Measurements from ENCODE around the gene CIT.
"Not testable (repeated sequence)": the region's sequence is repeated elsewhere in the genome, so short reads cannot be mapped to it uniquely, and the experiment has no call there.

The CIT gene

DNA sequence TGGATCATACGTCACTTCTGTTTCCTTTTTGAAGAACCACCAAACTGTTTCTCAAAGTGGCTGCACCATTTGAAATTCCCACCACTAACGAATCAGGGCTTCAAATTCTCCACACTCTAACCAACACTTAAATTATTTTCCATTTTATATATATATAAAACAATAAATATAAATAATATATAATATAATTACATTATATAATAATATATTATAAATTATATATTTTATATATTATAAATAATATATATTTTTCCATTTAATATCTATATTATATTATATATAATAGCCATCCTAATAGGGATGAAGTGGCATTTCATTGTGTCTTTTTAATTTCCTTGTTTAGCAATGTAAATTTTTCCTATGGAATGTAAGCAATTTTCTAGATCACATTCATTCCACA is 24.6 kb upstream of the CIT start:
- H3K9me3 ChIP-seq (ENCODE audit: control insufficient read depth, insufficient read depth, low read length): no peaks in the 10 kb centered on the region
- H3K4me3 ChIP-seq (ENCODE audit: low read length): no peak overlapping the region
- DNase-seq (ENCODE audit: low read depth, low spot score): no peak
- H3K4me1 ChIP-seq (ENCODE audit: control insufficient read depth, insufficient read depth, low read length): no peaks in the 10 kb centered on the region
- 100% methylated on average over 1 of the region's 2 CpGs for WGBS (ENCODE audit: insufficient coverage, insufficient read length)
- no peak overlapping the region for H3K27ac ChIP-seq (ENCODE audit: low read length)
- H3K36me3 ChIP-seq (ENCODE audit: control insufficient read depth, insufficient read depth, low read length): no peaks in the 10 kb centered on the region
- H3K27me3 ChIP-seq (ENCODE audit: control insufficient read depth, insufficient read depth, low read length): no peaks in the 10 kb centered on the region

- no peaks in the 10 kb centered on the region for H3K9me3 ChIP-seq (ENCODE audit: control insufficient read depth, insufficient read depth, low read length)
- no peaks in the 10 kb centered on the region for H3K27me3 ChIP-seq (ENCODE audit: control insufficient read depth, insufficient read depth, low read length)
- DNase-seq (ENCODE audit: low read depth, low spot score): no peak
- no CpG with 5 or more reads among the region's 1 CpG for WGBS (ENCODE audit: insufficient coverage, insufficient read length)
- no peaks in the 10 kb centered on the region for H3K36me3 ChIP-seq (ENCODE audit: control insufficient read depth, insufficient read depth, low read length)
- no peaks in the 10 kb centered on the region for H3K4me1 ChIP-seq (ENCODE audit: control insufficient read depth, insufficient read depth, low read length)
- H3K4me3 ChIP-seq (ENCODE audit: low read length): no peak overlapping the region
- H3K27ac ChIP-seq (ENCODE audit: low read length): no peak overlapping the region
Measured at GRCh38 chr12:119894916-119895315, 17.8 kb upstream of the CIT start.

GRCh38 chr12:119892611-119893010 is 15.5 kb upstream of the CIT start:
- not testable (repeated sequence) for H3K27ac ChIP-seq (ENCODE audit: low read length); H3K9me3 ChIP-seq (ENCODE audit: control insufficient read depth, insufficient read depth, low read length); H3K36me3 ChIP-seq (ENCODE audit: control insufficient read depth, insufficient read depth, low read length); H3K4me3 ChIP-seq (ENCODE audit: low read length); H3K4me1 ChIP-seq (ENCODE audit: control insufficient read depth, insufficient read depth, low read length); DNase-seq (ENCODE audit: low read depth, low spot score); H3K27me3 ChIP-seq (ENCODE audit: control insufficient read depth, insufficient read depth, low read length)
- no CpG with 5 or more reads among the region's 1 CpG for WGBS (ENCODE audit: insufficient coverage, insufficient read length)

GRCh38 chr12:119885549-119885948 is 8.4 kb upstream of the CIT start:
- no peak for DNase-seq (ENCODE audit: low read depth, low spot score)
- Histone ChIP-seq H3K27ac (ENCODE audit: low read length) (no peak overlapping the region), H3K36me3 (ENCODE audit: control insufficient read depth, insufficient read depth, low read length) (no peaks in the 10 kb centered on the region), H3K4me3 (ENCODE audit: low read length) (no peak overlapping the region), H3K4me1 (ENCODE audit: control insufficient read depth, insufficient read depth, low read length) (no peaks in the 10 kb centered on the region), H3K27me3 (ENCODE audit: control insufficient read depth, insufficient read depth, low read length) (no peaks in the 10 kb centered on the region), H3K9me3 (ENCODE audit: control insufficient read depth, insufficient read depth, low read length) (no peaks in the 10 kb centered on the region)
- WGBS (ENCODE audit: insufficient coverage, insufficient read length): no CpG with 5 or more reads among the region's 3 CpGs

DNA sequence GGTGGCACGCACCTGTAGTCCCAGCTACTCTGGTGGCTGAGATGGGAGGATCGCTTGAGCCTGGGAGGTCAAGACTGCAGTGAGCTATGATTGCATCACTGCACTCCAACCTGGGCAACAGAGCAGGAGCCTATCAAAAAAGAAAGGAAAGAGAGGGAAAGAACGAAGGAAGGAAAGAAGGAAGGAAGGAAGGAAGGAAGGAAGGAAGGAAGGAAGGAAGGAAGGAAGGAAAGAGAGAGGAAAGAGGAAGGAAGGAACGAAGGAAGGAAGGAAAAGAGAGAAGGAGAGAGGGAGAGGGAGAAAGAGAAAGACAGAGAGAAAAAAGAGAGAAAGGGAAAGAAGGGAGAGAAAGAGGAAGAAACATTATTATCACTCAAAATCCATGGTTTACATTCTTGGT is 6.7 kb upstream of the CIT start:
- not testable (repeated sequence) for DNase-seq (ENCODE audit: low read depth, low spot score); H3K36me3 ChIP-seq (ENCODE audit: control insufficient read depth, insufficient read depth, low read length)
- no CpG with 5 or more reads among the region's 4 CpGs for WGBS (ENCODE audit: insufficient coverage, insufficient read length)

DNA sequence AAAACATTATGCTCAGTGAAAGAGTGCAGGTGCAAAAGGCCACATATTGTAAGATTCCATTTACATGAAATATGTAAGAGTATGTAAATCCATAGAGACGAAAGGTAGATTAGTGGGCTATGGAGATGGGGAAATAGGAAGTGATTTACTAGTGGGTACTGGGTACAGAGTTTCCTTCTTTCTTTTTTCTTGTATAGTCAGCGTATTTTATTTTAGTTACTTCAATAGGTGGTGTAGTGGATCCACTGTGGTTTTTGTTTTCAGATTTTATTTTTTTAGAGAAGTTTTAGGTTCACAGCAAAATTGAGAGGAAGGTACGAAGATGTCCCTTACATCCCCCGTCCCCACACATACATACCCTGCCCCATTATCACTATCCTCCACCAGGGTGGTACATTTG is 6.1 kb upstream of the CIT start:
- no CpG with 5 or more reads among the region's 4 CpGs for WGBS (ENCODE audit: insufficient coverage, insufficient read length)
- no peak for DNase-seq (ENCODE audit: low read depth, low spot score)
- H3K27ac ChIP-seq (ENCODE audit: low read length): no peak overlapping the region
- H3K9me3 ChIP-seq (ENCODE audit: control insufficient read depth, insufficient read depth, low read length): no peaks in the 10 kb centered on the region
- H3K27me3 ChIP-seq (ENCODE audit: control insufficient read depth, insufficient read depth, low read length): no peaks in the 10 kb centered on the region
- H3K36me3 ChIP-seq (ENCODE audit: control insufficient read depth, insufficient read depth, low read length): no peaks in the 10 kb centered on the region
- H3K4me1 ChIP-seq (ENCODE audit: control insufficient read depth, insufficient read depth, low read length): no peaks in the 10 kb centered on the region
- H3K4me3 ChIP-seq (ENCODE audit: low read length): no peak overlapping the region

More for the DNA sequence above, 6.7 kb upstream of the CIT start:
- H3K4me3 ChIP-seq (ENCODE audit: low read length); H3K27ac ChIP-seq (ENCODE audit: low read length); H3K9me3 ChIP-seq (ENCODE audit: control insufficient read depth, insufficient read depth, low read length); H3K4me1 ChIP-seq (ENCODE audit: control insufficient read depth, insufficient read depth, low read length); H3K27me3 ChIP-seq (ENCODE audit: control insufficient read depth, insufficient read depth, low read length): not testable (repeated sequence)

DNA sequence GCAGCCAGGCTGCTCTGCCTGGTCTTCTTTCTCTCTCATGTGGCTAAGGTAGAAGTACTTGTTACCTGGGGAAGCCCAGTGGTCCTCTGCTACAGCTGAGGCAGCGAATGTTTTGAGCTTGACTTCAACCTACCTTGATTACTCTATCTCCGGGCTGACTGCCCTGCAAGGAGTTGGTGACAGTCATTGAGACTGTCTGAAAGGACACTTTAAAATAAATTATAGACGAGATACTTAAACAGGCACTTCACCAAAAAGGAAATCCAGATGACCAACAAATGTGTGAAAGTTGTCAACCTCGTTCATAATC is 474 bp upstream of the CIT start:
- WGBS (ENCODE audit: insufficient coverage, insufficient read length): no CpG with 5 or more reads among the region's 4 CpGs
- Histone ChIP-seq H3K4me3 (ENCODE audit: low read length) (peak overlapping the region; percentile 41; the same call in 1 of the 2 replicates), H3K4me1 (ENCODE audit: control insufficient read depth, insufficient read depth, low read length) (no peaks in the 10 kb centered on the region), H3K27me3 (ENCODE audit: control insufficient read depth, insufficient read depth, low read length) (no peaks in the 10 kb centered on the region), H3K36me3 (ENCODE audit: control insufficient read depth, insufficient read depth, low read length) (no peaks in the 10 kb centered on the region; the same call in 1 of the 2 replicates), H3K9me3 (ENCODE audit: control insufficient read depth, insufficient read depth, low read length) (no peaks in the 10 kb centered on the region), H3K27ac (ENCODE audit: low read length) (no peak overlapping the region)
- no peak for DNase-seq (ENCODE audit: low read depth, low spot score)

GRCh38 chr12:119870457-119870856 is 6.7 kb downstream of the CIT start:
- no peak for DNase-seq (ENCODE audit: low read depth, low spot score)
- H3K4me1 ChIP-seq (ENCODE audit: control insufficient read depth, insufficient read depth, low read length): no peaks in the 10 kb centered on the region
- peaks cover 22% of the 10 kb centered on the region; the same call in 1 of the 2 replicates for H3K36me3 ChIP-seq (ENCODE audit: control insufficient read depth, insufficient read depth, low read length)
- H3K9me3 ChIP-seq (ENCODE audit: control insufficient read depth, insufficient read depth, low read length): no peaks in the 10 kb centered on the region
- H3K27ac ChIP-seq (ENCODE audit: low read length): no peak overlapping the region
- WGBS (ENCODE audit: insufficient coverage, insufficient read length): no CpG with 5 or more reads among the region's 5 CpGs
- H3K4me3 ChIP-seq (ENCODE audit: low read length): no peak overlapping the region
- H3K27me3 ChIP-seq (ENCODE audit: control insufficient read depth, insufficient read depth, low read length): no peaks in the 10 kb centered on the region

DNA sequence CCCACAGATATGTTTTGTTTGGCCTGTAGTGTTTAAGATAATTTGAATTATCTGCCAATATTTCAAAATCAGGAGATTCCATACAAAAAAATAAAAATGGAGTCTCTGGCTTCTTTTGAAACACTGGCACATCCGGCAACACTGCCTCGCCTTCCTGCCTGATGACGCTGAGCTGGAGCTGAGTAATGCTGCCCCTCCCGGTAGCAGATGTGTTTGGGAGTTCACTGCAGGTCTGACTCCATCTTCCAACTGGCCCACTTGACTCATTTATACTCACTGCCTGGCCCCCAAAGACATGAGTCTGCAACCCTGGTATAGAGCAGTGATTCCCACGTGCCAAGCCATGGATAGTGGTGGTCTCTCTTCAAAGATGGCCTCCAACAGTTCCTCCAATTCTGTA is 7.4 kb downstream of the CIT start:
- no peak for DNase-seq (ENCODE audit: low read depth, low spot score)
- Histone ChIP-seq H3K4me1 (ENCODE audit: control insufficient read depth, insufficient read depth, low read length) (no peaks in the 10 kb centered on the region), H3K27ac (ENCODE audit: low read length) (no peak overlapping the region), H3K4me3 (ENCODE audit: low read length) (no peak overlapping the region), H3K9me3 (ENCODE audit: control insufficient read depth, insufficient read depth, low read length) (no peaks in the 10 kb centered on the region), H3K27me3 (ENCODE audit: control insufficient read depth, insufficient read depth, low read length) (no peaks in the 10 kb centered on the region), H3K36me3 (ENCODE audit: control insufficient read depth, insufficient read depth, low read length) (peaks cover 22% of the 10 kb centered on the region; the same call in 1 of the 2 replicates)
- WGBS (ENCODE audit: insufficient coverage, insufficient read length): no CpG with 5 or more reads among the region's 5 CpGs

- no peaks in the 10 kb centered on the region for H3K27me3 ChIP-seq (ENCODE audit: control insufficient read depth, insufficient read depth, low read length)
- H3K36me3 ChIP-seq (ENCODE audit: control insufficient read depth, insufficient read depth, low read length): peaks cover 22% of the 10 kb centered on the region; the same call in 1 of the 2 replicates
- H3K4me1 ChIP-seq (ENCODE audit: control insufficient read depth, insufficient read depth, low read length): no peaks in the 10 kb centered on the region
- WGBS (ENCODE audit: insufficient coverage, insufficient read length): no CpG with 5 or more reads among the region's 5 CpGs
- no peak for DNase-seq (ENCODE audit: low read depth, low spot score)
- no peak overlapping the region for H3K4me3 ChIP-seq (ENCODE audit: low read length)
- no peak overlapping the region for H3K27ac ChIP-seq (ENCODE audit: low read length)
- no peaks in the 10 kb centered on the region for H3K9me3 ChIP-seq (ENCODE audit: control insufficient read depth, insufficient read depth, low read length)
Measured at GRCh38 chr12:119868992-119869391, 8.1 kb downstream of the CIT start.

- H3K27me3 ChIP-seq (ENCODE audit: control insufficient read depth, insufficient read depth, low read length): no peaks in the 10 kb centered on the region
- H3K4me1 ChIP-seq (ENCODE audit: control insufficient read depth, insufficient read depth, low read length): no peaks in the 10 kb centered on the region
- no peaks in the 10 kb centered on the region for H3K9me3 ChIP-seq (ENCODE audit: control insufficient read depth, insufficient read depth, low read length)
- WGBS (ENCODE audit: insufficient coverage, insufficient read length): no CpG with 5 or more reads among the region's 2 CpGs
- peaks cover 18% of the 10 kb centered on the region; the same call in 1 of the 2 replicates for H3K36me3 ChIP-seq (ENCODE audit: control insufficient read depth, insufficient read depth, low read length)
- H3K27ac ChIP-seq (ENCODE audit: low read length): no peak overlapping the region
- DNase-seq (ENCODE audit: low read depth, low spot score): no peak
- no peak overlapping the region for H3K4me3 ChIP-seq (ENCODE audit: low read length)
Measured at GRCh38 chr12:119864591-119864990, 12.5 kb downstream of the CIT start.

All from iPS DF 6.9 (cell line).